SIG-M5 treated with dmso at 0.1 percent for 504 hours (cell line): ENCODE data around the gene GNA12.

Experiments
- DNase-seq: peaks from one replicate; lab custom pipeline; 2025; ENCODE audit not compliant: unreplicated experiment; lab: John Stamatoyannopoulos, UW

The GNA12 gene

DNA sequence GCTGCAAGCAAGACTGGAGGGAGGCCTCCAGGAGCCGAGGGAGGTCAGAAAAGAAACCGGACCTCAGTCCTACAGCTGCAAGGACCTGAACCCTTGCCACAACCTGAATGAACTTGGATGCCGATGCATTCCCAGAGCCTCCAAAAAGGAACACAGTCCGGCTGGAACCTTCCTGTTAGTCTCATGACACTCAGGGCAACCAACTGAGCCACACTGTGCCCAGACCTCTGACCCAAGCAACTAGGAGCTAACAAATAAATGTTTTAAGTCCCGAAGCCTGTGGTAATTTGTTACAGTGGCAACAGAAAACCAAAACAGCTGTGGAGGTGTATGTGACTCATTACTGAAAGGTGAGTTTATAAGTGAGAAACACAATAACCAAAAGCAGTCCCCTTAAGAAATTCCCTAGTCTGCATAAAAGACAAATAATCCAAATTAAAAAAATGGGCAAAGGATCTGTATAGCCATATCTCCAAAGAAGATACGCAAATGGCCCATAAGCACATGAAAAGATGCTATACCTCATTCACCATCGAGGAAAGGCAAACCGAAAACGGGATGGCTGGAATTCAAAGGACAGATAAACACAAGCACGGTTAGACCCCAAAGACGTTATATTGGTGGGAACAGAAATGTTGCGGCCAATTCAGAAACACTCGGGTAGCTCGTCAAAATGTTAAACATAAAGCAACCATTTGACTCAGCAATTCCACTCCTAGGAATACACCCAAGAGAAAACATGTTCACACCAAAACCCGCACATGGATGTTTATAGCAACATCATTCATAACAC, 24.8 kb downstream of the GNA12 start:
- DNase-seq: no peak

DNA sequence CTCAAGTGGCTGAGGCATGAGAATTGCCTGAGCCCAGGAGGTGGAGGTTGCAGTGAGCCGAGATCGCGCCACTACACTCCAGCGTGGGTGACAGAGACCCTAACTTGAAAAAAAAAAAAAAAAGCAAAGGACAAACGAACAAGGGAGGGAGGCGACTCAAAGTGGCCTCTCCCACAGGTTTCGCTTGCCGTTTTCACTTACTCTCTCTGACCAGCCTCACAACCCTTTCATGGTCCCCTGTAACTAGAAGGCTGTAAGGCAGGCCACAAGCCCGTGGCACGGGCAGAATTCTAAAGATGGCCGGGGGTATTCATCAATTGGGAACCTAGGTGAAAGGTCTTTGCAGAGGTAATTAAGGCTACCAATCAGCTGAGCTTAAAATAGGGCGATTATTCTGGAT, 25.5 kb downstream of the GNA12 start:
- DNase-seq: no peak

DNA sequence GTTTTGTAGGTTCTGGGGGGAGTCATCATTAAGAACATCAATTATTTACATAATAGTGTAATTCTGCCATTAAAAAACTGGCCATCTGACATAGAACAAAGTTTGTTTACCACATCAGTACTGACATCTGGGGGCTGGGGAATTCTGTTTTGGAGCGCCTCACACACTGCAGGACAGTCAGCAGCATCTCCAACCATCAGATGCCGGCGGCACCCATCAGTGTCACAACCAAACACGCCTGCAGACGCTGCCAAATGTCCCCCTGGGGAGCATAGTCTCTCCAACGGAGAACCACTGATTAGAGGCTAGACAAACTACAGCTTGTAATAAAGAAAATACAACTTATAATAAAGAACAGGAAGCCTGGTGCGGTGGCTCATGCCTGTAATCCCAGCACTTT, 26.0 kb downstream of the GNA12 start:
- DNase-seq: no peak

DNA sequence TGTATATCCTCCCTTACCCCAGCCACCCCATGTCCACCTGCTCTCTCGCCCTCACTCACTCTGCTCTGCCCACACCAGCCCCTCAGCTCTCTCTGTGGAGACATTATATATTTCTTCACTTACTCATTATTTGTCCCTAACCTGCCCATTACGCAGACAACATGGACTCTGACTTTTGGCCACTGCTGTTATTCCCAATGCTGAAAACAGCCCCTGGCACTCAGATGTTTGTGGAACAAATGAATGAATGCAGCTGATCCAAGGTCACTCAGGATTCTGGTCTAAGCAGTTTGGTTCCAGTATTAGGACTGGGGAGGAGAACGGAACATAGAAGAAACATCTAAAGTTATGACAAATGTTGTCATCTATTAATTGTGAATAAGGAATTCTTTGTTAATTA, 26.7 kb downstream of the GNA12 start:
- no peak for DNase-seq

DNA sequence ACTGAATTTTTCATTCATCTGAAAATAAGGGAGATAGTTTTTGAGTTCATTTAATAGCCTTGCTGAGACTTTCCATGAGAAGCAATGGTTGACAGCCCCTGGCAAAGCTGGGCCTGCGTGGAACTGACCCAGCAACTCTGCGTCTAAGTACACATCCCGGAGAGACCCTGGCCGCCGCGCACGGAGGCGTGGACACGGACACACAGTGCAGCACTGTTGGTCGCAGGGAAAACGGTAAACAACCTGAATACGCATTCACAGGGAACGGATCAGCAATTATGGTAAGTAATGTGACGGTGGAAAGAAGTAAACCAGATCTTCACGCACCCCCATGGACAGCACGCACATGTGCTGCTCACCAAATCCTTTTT, 28.2 kb downstream of the GNA12 start:
- DNase-seq: no peak

DNA sequence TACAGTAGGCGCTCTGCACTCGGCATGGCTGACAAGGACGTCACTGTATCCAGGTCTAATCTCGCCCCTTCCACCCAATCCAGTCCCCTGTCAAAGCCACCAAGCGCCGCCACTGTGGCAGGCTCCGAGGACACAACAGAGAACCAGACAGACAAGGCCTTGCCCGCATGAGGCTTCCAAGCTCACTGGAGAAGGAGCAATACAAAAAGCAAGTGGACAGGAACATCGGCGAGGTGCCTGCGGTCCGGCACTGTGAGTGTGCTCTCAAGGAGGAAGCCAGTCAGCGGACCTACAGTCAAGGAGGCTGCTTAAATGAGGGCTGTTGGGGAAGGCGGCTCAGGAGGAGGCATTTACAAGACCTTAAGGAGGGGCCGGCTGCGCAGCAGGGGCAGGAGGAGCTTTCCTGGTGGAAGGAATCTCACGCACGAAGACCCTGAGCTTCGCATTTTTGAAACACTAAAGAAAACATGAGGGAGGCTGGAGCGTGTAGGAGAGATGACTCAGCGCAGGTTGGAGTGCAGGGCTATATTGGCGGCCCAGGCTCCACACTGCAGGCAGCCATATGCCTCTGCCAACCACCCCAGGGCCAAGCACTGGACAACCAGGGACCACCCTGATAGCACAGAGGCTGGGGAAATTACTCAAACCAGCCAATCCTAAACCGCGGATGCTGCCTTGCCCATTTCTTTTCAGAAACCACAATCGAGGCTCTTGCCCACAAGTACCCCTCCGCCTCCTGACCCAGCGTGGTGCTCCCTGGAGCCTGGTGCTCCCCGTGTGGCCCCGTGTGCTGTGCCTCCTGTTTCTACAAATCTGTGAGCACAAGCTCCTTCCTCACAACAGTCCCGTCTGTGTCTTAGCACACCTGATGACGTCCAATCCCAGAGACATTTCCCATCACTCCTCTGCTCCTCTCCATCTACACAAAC, 28.9 kb downstream of the GNA12 start:
- DNase-seq: no peak

DNA sequence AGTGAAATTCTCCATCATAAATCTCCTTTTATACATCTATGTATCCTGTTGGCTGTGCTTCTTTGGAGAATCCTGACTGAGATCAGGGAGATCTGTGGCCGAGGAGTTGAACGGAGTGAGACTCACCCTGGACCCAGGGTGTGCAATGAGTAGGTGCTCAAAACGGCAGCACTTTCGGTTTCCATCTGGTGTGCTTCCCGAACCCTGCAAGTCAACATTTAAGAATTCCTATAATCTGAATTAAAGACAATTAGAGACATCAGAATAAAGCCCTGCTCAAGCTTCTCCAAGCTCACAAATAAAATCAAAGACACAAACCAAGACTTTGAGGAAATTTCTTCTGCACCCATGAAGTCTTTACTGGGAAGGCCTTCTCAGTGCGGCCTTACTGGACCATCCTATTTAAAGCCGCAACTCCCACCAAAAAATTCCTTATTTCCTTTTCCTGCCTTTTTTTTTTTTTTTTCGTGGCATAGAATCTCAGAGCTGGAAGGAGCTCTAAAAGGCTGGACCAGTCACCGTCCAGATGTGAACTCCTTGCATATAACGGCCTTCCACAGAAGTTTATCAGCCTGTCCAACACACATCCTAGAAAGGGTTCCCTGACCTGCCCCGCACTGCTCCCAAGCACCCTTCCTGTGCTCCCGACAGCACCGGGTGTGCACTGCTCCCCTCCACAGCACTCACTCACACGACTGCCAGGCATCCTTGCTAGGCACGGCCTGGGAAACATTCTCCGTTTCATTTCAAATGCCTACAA, 29.7 kb downstream of the GNA12 start:
- no peak for DNase-seq

DNA sequence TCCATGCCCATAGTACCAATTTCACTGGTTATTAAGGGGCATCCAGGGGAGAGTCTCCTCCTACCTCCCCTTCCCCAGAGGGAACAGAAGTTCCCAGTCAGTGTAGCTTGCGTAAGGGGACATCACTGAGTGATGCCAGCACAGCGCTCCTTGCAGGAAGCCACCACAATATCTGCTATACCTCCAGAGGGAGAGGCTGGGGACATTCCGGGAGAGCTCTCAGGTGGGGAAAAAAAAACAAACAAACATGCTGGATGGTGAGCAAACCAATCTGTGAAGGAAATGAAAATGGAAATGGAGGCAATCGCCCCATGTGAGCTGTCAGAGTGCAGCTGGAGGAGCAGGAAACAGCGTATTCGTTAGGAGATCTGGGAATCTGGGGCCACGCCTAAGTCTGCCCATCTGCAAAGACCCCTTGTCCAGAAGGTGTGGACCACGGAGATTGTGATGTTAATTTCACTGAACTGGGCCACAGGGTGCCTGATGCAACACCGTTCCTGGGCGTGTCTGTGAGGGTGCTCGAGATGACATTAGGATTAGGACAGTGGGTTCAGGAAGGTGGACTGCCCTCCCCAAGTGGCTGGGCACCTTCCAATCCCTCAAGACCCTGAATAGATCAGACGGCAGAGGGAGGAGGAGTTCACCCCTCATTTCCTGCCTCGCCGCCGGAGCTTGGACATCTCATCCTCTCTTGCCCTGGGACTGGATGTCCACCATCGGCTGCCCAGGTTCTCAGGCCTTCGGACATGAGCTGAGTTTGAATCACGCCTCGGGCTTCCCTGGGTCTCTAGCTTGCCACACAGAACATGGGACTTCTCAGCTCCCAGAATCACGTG, 30.5 kb downstream of the GNA12 start:
- DNase-seq: no peak

DNA sequence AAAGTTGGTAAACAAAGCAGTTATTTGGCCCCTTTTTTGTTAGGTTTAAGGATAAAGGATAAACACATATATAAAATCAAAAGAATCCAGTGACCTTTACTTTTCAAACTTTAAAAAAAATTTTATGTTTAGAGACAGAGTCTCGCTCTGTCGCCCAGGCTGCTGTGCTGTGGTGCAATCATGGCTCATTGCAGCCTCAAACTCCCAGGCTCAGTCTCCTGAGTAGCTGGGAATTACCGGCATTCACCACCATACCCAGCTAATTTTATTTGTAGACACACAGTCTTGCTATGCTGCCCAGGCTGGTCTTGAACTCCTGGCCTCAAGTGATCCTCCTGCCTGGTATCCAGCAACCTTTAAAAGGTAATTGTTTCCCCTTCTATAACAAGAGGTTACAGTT, 31.3 kb downstream of the GNA12 start:
- DNase-seq: no peak

DNA sequence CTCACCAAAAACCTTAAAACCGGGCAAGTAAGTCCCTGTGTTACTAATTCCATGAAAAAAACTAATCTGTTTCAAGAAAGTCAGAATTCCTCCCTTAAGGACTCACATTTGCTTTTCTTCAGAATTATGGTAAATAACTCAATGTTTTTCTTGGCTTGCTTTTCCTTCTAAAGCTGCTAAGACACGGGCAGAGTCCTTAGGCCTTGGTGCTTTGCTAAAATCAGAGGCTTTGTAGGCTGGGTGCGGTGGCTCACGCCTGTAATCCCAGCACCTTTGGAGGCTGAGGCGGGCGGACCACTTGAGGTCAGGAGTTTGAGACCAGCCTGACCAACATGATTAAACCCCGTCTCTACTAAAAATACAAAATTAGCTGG, 32.0 kb downstream of the GNA12 start:
- no peak for DNase-seq

DNA sequence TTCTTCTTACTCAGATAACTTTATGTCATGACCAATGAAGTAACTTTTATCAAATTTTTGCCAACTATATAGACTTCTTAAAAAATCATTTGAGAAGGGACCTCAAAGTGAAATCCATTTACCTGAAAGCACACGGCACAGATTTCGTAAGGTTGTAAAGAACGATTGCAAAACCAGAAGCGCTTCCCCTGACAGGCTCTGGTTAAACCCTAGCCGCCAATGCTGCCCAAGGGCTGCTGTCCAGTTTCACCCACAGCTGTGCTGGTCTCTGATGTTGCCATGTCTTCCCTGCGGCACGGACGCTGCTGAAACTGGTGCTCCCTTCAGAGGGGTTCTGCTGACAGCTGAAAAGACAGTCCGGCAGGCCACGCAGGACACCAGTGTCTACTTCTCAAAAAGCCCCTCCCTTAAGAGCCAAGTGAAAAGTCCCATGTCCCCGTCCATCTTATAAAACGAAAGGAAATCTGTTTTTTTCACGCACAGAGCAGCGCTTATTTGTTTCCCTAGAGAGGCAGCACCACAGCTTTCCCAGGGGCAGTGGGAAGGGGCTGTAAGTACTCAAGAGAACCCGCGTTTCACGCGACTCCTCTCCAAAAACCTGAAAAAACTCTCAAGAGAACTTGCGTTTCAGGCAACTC, 32.5 kb downstream of the GNA12 start:
- no peak for DNase-seq

DNA sequence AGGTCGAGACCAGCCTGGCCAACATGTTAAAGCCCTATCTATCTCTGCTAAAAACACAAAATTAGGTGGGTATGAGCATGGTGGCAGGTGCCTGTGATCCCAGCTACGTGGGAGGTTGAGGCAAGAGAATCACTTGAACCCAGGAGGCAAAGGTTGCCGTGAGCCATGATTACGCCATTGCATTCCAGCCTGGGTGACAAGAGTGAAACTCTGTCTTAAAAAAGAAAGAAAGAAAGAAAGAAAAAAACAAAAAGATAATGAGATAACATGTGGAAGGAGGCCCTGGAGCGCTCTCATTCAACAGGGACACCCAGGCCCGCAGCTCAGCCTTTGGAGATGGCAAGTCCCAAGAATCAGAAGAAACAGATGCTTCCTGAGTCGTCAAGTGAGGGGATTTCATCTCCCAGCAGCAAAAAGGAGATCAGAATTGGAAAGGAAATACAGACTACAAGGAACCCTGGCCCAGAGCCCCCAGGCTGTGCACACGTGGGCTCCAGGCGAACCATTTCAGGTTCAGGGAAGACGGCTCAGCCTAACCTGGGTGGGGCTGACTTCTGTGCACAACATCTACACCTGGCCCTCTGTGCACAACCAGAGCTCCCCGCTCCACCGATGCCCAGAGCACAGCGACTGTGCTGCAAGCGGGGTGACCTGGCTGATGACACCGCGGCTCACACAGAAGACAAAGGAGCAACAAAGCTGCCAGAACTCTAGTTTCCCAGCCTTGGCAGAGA, 33.3 kb downstream of the GNA12 start:
- no peak for DNase-seq

DNA sequence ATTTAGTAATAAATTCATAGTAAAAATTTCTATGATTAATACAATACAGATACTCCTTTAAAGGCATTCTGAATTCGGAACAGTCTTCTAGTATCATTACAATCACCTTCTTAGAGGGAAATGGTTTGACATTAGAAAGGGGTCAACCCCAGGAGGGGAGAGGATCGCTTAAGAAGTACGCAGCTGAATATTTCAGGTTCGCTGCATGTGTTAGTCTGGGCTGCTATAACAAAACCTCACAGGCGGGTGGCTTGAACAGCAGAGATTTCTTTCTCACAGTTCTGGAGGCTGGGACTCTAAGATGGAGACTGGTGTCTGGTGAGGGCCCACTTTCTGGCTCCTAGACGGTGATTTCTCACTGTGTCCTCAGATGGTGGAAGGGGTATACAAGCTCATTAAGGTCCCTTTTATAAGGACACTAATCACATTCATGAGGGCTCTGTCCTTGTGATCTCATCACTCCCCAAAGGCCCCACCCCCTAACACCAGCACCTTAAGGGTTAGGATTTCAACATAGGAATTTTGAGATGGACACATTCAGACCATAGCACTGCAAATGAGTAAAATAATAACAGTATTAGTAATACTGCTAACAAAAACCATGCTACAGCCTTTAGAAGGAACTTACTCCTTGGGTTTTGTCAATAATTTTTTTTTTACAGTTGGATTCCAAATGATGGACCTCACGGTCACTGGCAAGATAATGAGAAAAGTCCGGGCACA, 34.0 kb downstream of the GNA12 start:
- DNase-seq: no peak

DNA sequence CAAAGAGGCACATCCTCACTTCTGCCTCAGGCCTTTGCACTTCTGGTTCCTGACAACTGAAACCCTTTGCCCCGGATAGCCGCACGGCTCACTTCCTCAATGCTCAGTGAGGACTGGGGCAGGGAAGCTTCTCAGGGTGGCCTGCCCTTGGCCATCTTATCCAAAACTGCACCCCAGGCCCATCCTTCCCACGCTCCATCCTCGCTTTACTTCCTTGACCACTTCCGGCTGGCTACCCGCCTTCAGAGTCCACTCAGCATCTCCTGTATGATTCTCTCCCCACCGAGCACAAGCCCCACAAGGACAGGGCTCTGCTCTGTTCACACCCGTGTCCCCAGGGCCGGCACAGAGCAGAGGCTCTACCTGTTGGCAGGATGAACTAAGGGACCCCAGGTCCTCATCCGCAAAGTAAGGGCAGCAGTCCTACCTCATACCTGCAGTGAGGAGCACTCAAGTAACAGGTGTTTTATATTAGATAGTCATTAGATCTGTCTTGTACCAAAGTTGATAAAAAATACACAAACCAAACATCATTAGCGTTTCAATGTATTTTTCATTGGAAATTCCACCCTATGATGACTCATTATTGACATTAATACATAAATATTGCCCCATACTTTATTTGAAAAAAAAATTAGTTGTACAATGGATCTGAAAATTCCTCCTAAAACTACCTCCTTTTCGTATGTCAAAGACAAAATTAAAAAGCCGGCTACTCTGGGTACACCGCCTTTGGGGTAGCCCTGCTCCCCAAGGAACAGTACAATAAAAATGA, 35.0 kb downstream of the GNA12 start:
- DNase-seq: no peak

DNA sequence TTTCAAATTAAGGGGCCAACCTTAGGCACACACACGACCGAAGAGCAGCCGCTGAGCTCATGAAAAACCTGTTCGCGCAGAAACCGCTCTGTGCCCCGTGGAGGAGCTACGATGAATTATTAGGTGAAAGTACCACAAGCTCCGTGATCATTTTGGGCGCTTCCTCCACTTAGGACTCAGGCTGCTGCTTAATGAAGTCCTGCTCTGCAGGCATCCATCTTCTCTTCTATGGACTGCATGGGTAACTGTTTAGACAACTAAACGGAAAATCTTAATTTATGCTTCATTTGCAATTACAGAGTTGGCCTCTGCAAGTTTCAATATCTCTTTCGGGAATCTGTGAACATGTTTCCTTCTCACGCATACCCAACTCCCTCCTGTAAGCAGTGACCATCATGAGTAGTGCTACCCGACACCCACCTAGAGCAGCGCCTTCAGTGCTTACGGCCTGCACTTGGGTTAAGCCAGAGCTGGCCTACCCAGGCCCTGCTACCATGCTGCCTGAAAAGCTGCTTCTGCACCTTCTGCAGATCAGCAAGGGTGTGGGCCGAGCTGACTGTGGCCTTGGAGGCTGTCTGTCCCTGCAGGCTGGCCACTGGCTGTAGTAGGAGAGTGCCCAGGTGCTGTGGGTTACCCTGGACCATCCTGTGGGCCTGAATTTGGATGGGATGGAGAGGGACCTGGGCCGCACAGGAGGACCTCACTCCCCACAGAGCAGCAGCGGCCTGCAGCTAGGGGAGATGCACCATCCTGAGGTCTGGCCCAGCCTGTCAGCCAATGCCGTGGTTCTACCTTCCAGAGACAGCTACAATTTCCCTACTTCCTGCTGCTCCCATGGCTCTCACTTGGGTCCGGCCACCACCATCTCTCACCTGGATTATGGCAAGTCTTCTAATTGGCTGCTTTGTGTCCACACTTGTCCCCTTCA, 36.0 kb downstream of the GNA12 start:
- no peak for DNase-seq

DNA sequence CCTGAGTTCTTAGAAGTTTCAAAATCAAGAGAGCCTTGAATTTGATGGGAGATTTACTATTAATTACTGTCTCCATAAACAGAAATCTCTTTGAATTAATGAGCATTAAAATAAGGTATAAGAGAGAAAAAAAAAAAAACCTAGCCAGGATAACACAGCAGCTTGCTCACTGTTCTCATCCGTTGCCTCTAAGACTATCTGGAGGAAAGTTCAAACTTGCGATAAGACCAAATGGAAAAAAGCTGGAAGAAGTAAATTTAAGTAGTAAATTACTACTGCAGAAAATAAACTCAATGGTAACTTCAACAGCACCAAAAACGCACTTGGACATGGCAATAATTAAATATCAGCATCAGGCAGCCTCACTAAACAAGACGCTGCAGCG, 36.7 kb downstream of the GNA12 start:
- no peak for DNase-seq

DNA sequence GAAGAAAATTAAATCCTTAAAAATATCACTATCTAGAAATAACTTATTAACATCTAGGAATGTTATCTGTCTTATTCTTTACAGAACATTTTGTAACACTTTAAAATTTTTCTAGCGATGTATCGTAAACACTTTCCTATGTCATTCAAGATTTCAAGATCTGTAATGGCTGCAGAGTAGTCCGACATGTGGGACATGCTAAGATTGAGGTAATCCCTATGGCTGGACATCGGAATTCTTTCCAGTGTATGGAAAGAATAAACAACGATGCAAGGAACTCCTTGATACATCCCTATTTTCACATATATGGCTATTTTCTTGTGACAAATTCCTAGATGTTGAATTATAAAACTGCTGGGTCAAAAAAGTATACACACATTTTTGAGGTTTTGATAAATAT, 37.5 kb downstream of the GNA12 start:
- DNase-seq: no peak
